ENCODE results near the gene TRIM33.
A peak's percentile ranks its signal among the peaks of the same experiment; 100 is the strongest.
"Not testable (repeated sequence)": the region's sequence is repeated elsewhere in the genome, so short reads cannot be mapped to it uniquely, and the experiment has no call there.

TRIM33 gene

GRCh38 chr1:114397601-114398000 lies 113.4 kb downstream of the TRIM33 start:
- no peak for DNase-seq

- no peak for DNase-seq
Observed at GRCh38 chr1:114395863-114396262, 115.1 kb downstream of the TRIM33 start.

- DNase-seq, result no peak
Observed at GRCh38 chr1:114390960-114391359, 120.0 kb downstream of the TRIM33 start.

GRCh38 chr1:114390361-114390760 lies 120.6 kb downstream of the TRIM33 start:
- DNase-seq, result no peak

- DNase-seq, result no peak
Observed at GRCh38 chr1:114388432-114389003, 122.5 kb downstream of the TRIM33 start.

GRCh38 chr1:114387585-114387984 lies 123.4 kb downstream of the TRIM33 start:
- DNase-seq, result not testable (repeated sequence)

- DNase-seq, result no peak
Observed at GRCh38 chr1:114387010-114387360, 124.0 kb downstream of the TRIM33 start.

- DNase-seq, result no peak
Observed at GRCh38 chr1:114386129-114387009, 124.6 kb downstream of the TRIM33 start.

GRCh38 chr1:114384922-114385321 lies 126.1 kb downstream of the TRIM33 start:
- no peak for DNase-seq

- DNase-seq, result no peak
Observed at GRCh38 chr1:114379987-114380386, 131.0 kb downstream of the TRIM33 start.

GRCh38 chr1:114379358-114379757 lies 131.6 kb downstream of the TRIM33 start:
- no peak for DNase-seq

GRCh38 chr1:114377356-114377755 lies 133.6 kb downstream of the TRIM33 start:
- DNase-seq, result no peak

GRCh38 chr1:114369930-114370329 lies 141.1 kb downstream of the TRIM33 start:
- no peak for DNase-seq

GRCh38 chr1:114369266-114369919 lies 141.6 kb downstream of the TRIM33 start:
- DNase-seq, result not testable (repeated sequence)

- DNase-seq, result no peak
Observed at GRCh38 chr1:114368560-114369255, 142.3 kb downstream of the TRIM33 start.

GRCh38 chr1:114367810-114368209 lies 143.2 kb downstream of the TRIM33 start:
- DNase-seq, result no peak

GRCh38 chr1:114363230-114363629 lies 147.8 kb downstream of the TRIM33 start:
- DNase-seq, result not testable (repeated sequence)

- DNase-seq, result no peak
Observed at GRCh38 chr1:114359791-114360190, 151.2 kb downstream of the TRIM33 start.

GRCh38 chr1:114355240-114355639 lies 155.8 kb downstream of the TRIM33 start:
- DNase-seq, result no peak

GRCh38 chr1:114353262-114353661 lies 157.7 kb downstream of the TRIM33 start:
- peak; percentile 87 for DNase-seq

GRCh38 chr1:114352797-114353196 lies 158.2 kb downstream of the TRIM33 start:
- peak; percentile 24 for DNase-seq

GRCh38 chr1:114350731-114351445 lies 160.1 kb downstream of the TRIM33 start:
- DNase-seq, result no peak
